Parathyroid adenoma (tissue), 2 donors: ENCODE data around the gene IMMP1L.

Experiments used
- H2AFZ ChIP-seq: fragments of 300-600 bp; sonication (generic); one replicate; pipeline ENCODE4 v1.7.0; 2017; ENCODE audit warnings: antibody characterized with exemption, mild to moderate bottlenecking
- H3K27ac ChIP-seq: fragments of 300-600 bp; sonication (generic); one replicate; pipeline ENCODE4 v1.7.0; 2017
- H3K27me3 ChIP-seq: fragments of 300-600 bp; sonication (generic); one replicate; pipeline ENCODE4 v1.7.0; 2017; ENCODE audit warnings: low read length; ENCODE audit not compliant: control insufficient read depth, insufficient read depth
- H3K36me3 ChIP-seq: fragments of 300-600 bp; sonication (generic); one replicate; pipeline ENCODE4 v1.7.0; 2017; ENCODE audit warnings: low read length; ENCODE audit not compliant: control insufficient read depth, insufficient read depth
- H3K4me1 ChIP-seq: fragments of 300-600 bp; sonication (generic); one replicate; pipeline ENCODE4 v1.7.0; 2017; ENCODE audit warnings: control low read depth
- H3K4me2 ChIP-seq: fragments of 300-600 bp; sonication (generic); one replicate; pipeline ENCODE4 v1.7.0; 2017; ENCODE audit warnings: low read length
- H3K4me3 ChIP-seq: fragments of 300-600 bp; sonication (generic); one replicate; pipeline ENCODE4 v1.7.0; 2017; ENCODE audit warnings: low read depth, low read length
- H3K79me2 ChIP-seq: fragments of 300-600 bp; sonication (generic); one replicate; pipeline ENCODE4 v1.7.0; 2017; ENCODE audit warnings: control low read depth
- H3K9ac ChIP-seq: fragments of 300-600 bp; sonication (generic); one replicate; pipeline ENCODE4 v1.7.0; 2017; ENCODE audit warnings: mild to moderate bottlenecking
- H3K9me3 ChIP-seq: fragments of 300-600 bp; sonication (generic); one replicate; pipeline ENCODE4 v1.7.0; 2017; ENCODE audit warnings: low read length; ENCODE audit not compliant: control insufficient read depth
- TF ChIP-seq, protein P1 (sequence below): fragments of 300-600 bp; sonication (generic); IDR thresholded peaks from one replicate; pipeline ENCODE4 v1.7.0; 2017; ENCODE audit warnings: antibody characterized with exemption, mild to moderate bottlenecking
- donor health status: primary hyperparathyroidism.

Gene IMMP1L

DNA sequence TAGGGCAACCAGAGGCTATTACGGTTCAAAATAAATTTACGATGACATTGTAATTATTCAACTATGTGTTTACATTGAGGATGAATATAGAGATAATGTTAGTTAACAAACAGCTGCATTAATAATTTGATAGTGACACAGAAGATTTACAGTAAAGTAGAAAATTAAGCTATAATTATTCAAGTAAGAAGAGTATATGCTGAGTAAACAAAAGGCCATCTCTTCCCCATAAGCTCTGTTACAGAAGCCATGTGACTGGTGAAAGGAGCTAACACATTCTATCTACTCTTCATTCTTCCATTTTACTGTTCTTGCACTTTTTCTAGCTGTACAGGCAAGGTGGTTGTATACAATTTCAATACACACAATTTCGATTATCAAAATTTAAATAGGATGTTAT lies 54.2 kb downstream of the IMMP1L start:
- no peaks in the 10 kb centered on the region for H3K79me2 ChIP-seq

DNA sequence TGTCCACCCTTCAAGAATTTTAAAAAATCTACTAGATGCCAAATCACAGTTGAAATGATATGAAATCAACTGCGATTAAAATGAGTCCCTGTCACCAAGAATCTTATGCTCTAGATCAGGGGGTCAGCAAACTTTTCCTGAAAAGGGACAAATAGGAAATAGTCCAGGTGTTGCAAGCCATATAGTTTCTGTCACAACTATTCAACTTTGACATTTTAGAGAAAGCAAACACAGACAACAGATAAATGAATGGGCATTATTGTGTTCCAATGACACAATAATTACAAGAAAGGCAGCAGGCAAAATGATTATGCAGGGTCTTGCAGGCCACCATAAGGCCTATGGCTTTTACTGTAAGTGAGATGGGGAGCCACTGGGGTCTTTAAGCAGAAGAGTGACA lies 58.6 kb downstream of the IMMP1L start:
- Histone ChIP-seq H3K9ac (no peak overlapping the region), H3K79me2 (no peaks in the 10 kb centered on the region), H3K36me3 (no peaks in the 10 kb centered on the region), H3K4me1 (no peaks in the 10 kb centered on the region), H3K4me3 (no peak overlapping the region), H2AFZ (no peak overlapping the region), H3K27ac (no peak overlapping the region), H3K4me2 (no peak overlapping the region), H3K27me3 (no peaks in the 10 kb centered on the region), H3K9me3 (no peaks in the 10 kb centered on the region)
- TF ChIP-seq, protein P1, sequence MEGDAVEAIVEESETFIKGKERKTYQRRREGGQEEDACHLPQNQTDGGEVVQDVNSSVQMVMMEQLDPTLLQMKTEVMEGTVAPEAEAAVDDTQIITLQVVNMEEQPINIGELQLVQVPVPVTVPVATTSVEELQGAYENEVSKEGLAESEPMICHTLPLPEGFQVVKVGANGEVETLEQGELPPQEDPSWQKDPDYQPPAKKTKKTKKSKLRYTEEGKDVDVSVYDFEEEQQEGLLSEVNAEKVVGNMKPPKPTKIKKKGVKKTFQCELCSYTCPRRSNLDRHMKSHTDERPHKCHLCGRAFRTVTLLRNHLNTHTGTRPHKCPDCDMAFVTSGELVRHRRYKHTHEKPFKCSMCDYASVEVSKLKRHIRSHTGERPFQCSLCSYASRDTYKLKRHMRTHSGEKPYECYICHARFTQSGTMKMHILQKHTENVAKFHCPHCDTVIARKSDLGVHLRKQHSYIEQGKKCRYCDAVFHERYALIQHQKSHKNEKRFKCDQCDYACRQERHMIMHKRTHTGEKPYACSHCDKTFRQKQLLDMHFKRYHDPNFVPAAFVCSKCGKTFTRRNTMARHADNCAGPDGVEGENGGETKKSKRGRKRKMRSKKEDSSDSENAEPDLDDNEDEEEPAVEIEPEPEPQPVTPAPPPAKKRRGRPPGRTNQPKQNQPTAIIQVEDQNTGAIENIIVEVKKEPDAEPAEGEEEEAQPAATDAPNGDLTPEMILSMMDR, result no peak

More for the DNA sequence above, 54.2 kb downstream of the IMMP1L start:
- TF ChIP-seq, protein P1, result no peak
- Histone ChIP-seq H3K9ac (no peak overlapping the region), H3K36me3 (no peaks in the 10 kb centered on the region), H2AFZ (no peak overlapping the region), H3K4me3 (no peak overlapping the region), H3K27ac (no peak overlapping the region), H3K9me3 (no peaks in the 10 kb centered on the region), H3K4me1 (no peaks in the 10 kb centered on the region), H3K4me2 (no peak overlapping the region), H3K27me3 (no peaks in the 10 kb centered on the region)

DNA sequence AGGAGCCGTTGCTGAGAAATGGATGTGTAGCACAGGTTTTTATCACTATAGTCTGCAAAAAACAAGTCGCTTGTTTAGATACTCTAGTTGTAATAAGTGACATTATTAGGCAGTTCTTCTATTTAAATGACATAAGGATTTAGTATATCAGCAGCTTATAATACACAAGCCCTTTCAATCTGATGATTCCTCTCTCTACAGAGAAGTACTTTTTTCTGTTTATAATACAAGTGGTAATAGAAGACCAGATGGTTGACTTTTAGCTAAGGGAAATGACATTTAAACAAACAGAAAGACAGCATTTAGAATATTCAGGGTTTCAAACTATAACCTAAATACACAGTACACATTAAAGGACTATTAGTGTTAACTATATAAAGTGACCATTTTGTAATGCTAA lies 60.4 kb downstream of the IMMP1L start:
- no peaks in the 10 kb centered on the region for H3K36me3 ChIP-seq
- no peak overlapping the region for H3K4me3 ChIP-seq
- H3K27ac ChIP-seq, result no peak overlapping the region
- TF ChIP-seq, protein P1, result no peak
- no peaks in the 10 kb centered on the region for H3K4me1 ChIP-seq
- H3K9me3 ChIP-seq, result no peaks in the 10 kb centered on the region
- H3K27me3 ChIP-seq, result no peaks in the 10 kb centered on the region
- no peak overlapping the region for H2AFZ ChIP-seq
- no peaks in the 10 kb centered on the region for H3K79me2 ChIP-seq
- no peak overlapping the region for H3K9ac ChIP-seq
- no peak overlapping the region for H3K4me2 ChIP-seq

DNA sequence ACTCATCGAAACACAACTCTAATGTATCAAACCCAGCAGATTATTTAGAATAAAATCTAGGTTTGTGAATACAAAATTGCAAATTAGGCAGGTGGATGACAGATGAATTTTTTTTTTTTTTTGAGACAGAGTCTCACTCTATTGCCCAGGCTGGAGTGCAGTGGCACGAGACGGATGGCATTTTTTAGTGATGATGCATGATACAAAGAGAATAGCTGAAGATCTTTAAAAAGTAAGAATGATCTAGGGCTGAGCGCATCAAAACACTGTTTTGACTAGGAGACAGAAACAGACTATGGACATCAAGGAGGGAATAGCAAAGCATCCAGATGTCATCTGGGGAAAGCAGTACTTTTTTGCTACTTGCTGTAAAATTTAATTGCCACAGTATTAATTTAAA lies 63.8 kb downstream of the IMMP1L start:
- Histone ChIP-seq H2AFZ (no peak overlapping the region), H3K36me3 (no peaks in the 10 kb centered on the region), H3K27me3 (no peaks in the 10 kb centered on the region), H3K27ac (no peak overlapping the region), H3K9me3 (no peaks in the 10 kb centered on the region), H3K4me3 (no peak overlapping the region), H3K4me2 (no peak overlapping the region), H3K9ac (no peak overlapping the region), H3K79me2 (no peaks in the 10 kb centered on the region), H3K4me1 (no peaks in the 10 kb centered on the region)
- TF ChIP-seq, protein P1, result no peak

DNA sequence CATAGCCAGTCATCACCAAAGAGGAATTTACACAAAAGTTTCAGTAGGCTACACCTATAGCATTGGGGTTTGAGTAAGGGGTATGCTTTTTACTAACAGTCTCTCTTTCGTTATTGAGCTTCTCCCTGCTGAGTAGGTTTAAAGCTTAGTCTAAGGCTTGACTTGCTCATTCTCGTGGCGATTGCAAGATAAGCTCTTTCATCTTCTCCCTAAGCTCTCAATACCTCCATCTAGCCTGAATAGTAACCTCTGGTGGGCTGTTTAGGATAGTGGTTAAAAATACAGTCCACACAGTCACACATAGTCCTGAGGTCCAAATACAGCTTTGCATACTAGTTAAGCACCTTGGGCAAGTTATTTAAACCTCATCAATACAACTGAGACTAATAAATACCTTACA lies 65.6 kb downstream of the IMMP1L start:
- no peaks in the 10 kb centered on the region for H3K79me2 ChIP-seq
- H3K27me3 ChIP-seq, result no peaks in the 10 kb centered on the region
- no peak overlapping the region for H2AFZ ChIP-seq
- TF ChIP-seq, protein P1, result no peak
- no peak overlapping the region for H3K9ac ChIP-seq
- H3K9me3 ChIP-seq, result no peaks in the 10 kb centered on the region
- H3K27ac ChIP-seq, result no peak overlapping the region
- no peaks in the 10 kb centered on the region for H3K36me3 ChIP-seq
- H3K4me2 ChIP-seq, result no peak overlapping the region
- no peak overlapping the region for H3K4me3 ChIP-seq
- no peaks in the 10 kb centered on the region for H3K4me1 ChIP-seq
